Measurements from ENCODE around the gene MRGPRD. TPM values are rescaled to one million over a fixed set of nuclear protein-coding genes. Genes with fewer than 3 reads are reported as not detected.

Gene MRGPRD
- not detected for total RNA-seq (ENCODE audit: unreplicated experiment)
- long read RNA-seq = 0 reads

DNA sequence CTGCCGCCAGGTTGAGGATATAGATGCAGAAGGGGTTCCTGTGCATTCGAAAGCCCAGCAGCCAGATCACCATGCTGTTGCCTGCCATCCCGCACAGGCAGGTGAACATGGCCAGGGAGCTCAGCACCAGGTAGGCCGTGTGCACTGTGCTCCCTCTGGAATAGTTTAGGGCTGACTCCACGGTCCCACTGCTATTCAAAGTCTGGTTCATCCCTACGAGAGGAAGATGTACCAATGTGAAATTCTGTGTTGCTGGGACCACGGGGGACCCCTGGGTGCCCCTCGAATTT, at the start of gene MRGPRD:
TSS of gene MRGPRD (minus strand) at position 211 of the 290 bp plus-strand sequence. CDS start at position 211, 0 bp downstream.
- TF ChIP-seq CTCF (IDR thresholded peaks at IDR 0.05; ENCODE audit: unreplicated experiment) = no peak
- Mint-ChIP-seq H3K4me3 (ENCODE audit: unreplicated experiment) (no peak within 1 kb of the TSS), H3K4me1 (ENCODE audit: unreplicated experiment) (peaks cover 4% of the 10 kb centered on the region), H3K27me3 (ENCODE audit: unreplicated experiment) (no peaks in the 10 kb centered on the region), H3K9me3 (ENCODE audit: unreplicated experiment) (no peaks in the 10 kb centered on the region), H3K27ac (ENCODE audit: unreplicated experiment) (no peak within 1 kb of the TSS), H3K36me3 (ENCODE audit: low read depth, unreplicated experiment) (no peaks in the 10 kb centered on the region)
- DNase-seq (ENCODE audit: low spot score) = no peak

DNA sequence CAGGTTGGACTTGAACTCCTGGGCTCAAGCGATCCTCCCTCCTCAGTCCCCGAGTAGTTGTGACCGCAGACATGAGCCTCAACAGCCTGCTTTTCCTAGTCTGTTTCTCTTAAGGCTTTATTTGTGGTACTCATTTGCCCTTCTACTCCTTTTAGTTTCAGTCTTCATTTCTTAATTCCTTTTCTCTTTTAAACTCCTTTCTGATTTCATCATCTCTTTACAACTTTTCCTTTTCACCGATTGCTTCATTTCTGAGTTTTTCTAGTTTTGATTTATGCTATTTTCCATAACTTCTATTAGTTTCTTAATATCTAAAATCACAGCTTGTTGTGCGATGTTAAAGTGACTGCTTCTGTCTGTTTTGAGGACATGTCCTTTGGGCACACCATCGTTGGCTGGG, 49.5 kb upstream of the MRGPRD start:
- Mint-ChIP-seq H3K36me3 (ENCODE audit: low read depth, unreplicated experiment) (no peaks in the 10 kb centered on the region), H3K9me3 (ENCODE audit: unreplicated experiment) (no peaks in the 10 kb centered on the region), H3K4me1 (ENCODE audit: unreplicated experiment) (no peaks in the 10 kb centered on the region), H3K27ac (ENCODE audit: unreplicated experiment) (no peak overlapping the region), H3K27me3 (ENCODE audit: unreplicated experiment) (peaks cover 3% of the 10 kb centered on the region), H3K4me3 (ENCODE audit: unreplicated experiment) (no peak overlapping the region)
- no peak for TF ChIP-seq CTCF (IDR thresholded peaks at IDR 0.05; ENCODE audit: unreplicated experiment)
- DNase-seq (ENCODE audit: low spot score) = no peak

GRCh38 chr11:69027704-69028372, 47.1 kb upstream of the MRGPRD start:
- no peak for DNase-seq (ENCODE audit: low spot score)
- H3K4me3 Mint-ChIP-seq (ENCODE audit: unreplicated experiment) = no peak overlapping the region
- no peak overlapping the region for H3K27ac Mint-ChIP-seq (ENCODE audit: unreplicated experiment)
- no peaks in the 10 kb centered on the region for H3K9me3 Mint-ChIP-seq (ENCODE audit: unreplicated experiment)
- H3K36me3 Mint-ChIP-seq (ENCODE audit: low read depth, unreplicated experiment) = no peaks in the 10 kb centered on the region
- no peaks in the 10 kb centered on the region for H3K27me3 Mint-ChIP-seq (ENCODE audit: unreplicated experiment)
- no peaks in the 10 kb centered on the region for H3K4me1 Mint-ChIP-seq (ENCODE audit: unreplicated experiment)
- TF ChIP-seq CTCF (IDR thresholded peaks at IDR 0.05; ENCODE audit: unreplicated experiment) = no peak

GRCh38 chr11:69024509-69024908, 43.7 kb upstream of the MRGPRD start:
- Mint-ChIP-seq H3K4me1 (ENCODE audit: unreplicated experiment) (no peaks in the 10 kb centered on the region), H3K27ac (ENCODE audit: unreplicated experiment) (no peak overlapping the region), H3K27me3 (ENCODE audit: unreplicated experiment) (no peaks in the 10 kb centered on the region), H3K9me3 (ENCODE audit: unreplicated experiment) (no peaks in the 10 kb centered on the region), H3K36me3 (ENCODE audit: low read depth, unreplicated experiment) (no peaks in the 10 kb centered on the region), H3K4me3 (ENCODE audit: unreplicated experiment) (no peak overlapping the region)
- no peak for DNase-seq (ENCODE audit: low spot score)
- no peak for TF ChIP-seq CTCF (IDR thresholded peaks at IDR 0.05; ENCODE audit: unreplicated experiment)

GRCh38 chr11:69022260-69022659, 41.5 kb upstream of the MRGPRD start:
- H3K27me3 Mint-ChIP-seq (ENCODE audit: unreplicated experiment) = no peaks in the 10 kb centered on the region
- no peak overlapping the region for H3K27ac Mint-ChIP-seq (ENCODE audit: unreplicated experiment)

More at GRCh38 chr11:69022260-69022659, 41.5 kb upstream of the MRGPRD start:
- no peak for TF ChIP-seq CTCF (IDR thresholded peaks at IDR 0.05; ENCODE audit: unreplicated experiment)
- DNase-seq (ENCODE audit: low spot score) = no peak
- no peaks in the 10 kb centered on the region for H3K9me3 Mint-ChIP-seq (ENCODE audit: unreplicated experiment)
- no peak overlapping the region for H3K4me3 Mint-ChIP-seq (ENCODE audit: unreplicated experiment)
- H3K4me1 Mint-ChIP-seq (ENCODE audit: unreplicated experiment) = no peaks in the 10 kb centered on the region
- no peaks in the 10 kb centered on the region for H3K36me3 Mint-ChIP-seq (ENCODE audit: low read depth, unreplicated experiment)
